GM18870 (cell line): ENCODE results near the gene HPCAL1.

Experiments used
- ATAC-seq: cut with Tn5 transposase; IDR thresholded peaks from one replicate; pipeline ENCODE4 v1.9.1; 2021; ENCODE audit warnings: moderate library complexity; ENCODE audit not compliant: unreplicated experiment

Gene HPCAL1

GRCh38 chr2:10269291-10269690 lies 33.4 kb upstream of the HPCAL1 start:
- ATAC-seq, result no peak

GRCh38 chr2:10269711-10270610 lies 32.7 kb upstream of the HPCAL1 start:
- ATAC-seq, result no peak

- ATAC-seq, result no peak
Observed at GRCh38 chr2:10271509-10271908, 31.2 kb upstream of the HPCAL1 start.

- no peak for ATAC-seq
Observed at GRCh38 chr2:10271946-10272345, 30.8 kb upstream of the HPCAL1 start.

- no peak for ATAC-seq
Observed at GRCh38 chr2:10272464-10272863, 30.2 kb upstream of the HPCAL1 start.

GRCh38 chr2:10273215-10274175 lies 29.2 kb upstream of the HPCAL1 start:
- no peak for ATAC-seq

GRCh38 chr2:10274376-10274775 lies 28.3 kb upstream of the HPCAL1 start:
- no peak for ATAC-seq

GRCh38 chr2:10274983-10275802 lies 27.5 kb upstream of the HPCAL1 start:
- ATAC-seq, result no peak

- ATAC-seq, result no peak
Observed at GRCh38 chr2:10276481-10277292, 26.0 kb upstream of the HPCAL1 start.

GRCh38 chr2:10277293-10278028 lies 25.2 kb upstream of the HPCAL1 start:
- no peak for ATAC-seq

- no peak for ATAC-seq
Observed at GRCh38 chr2:10278029-10278762, 24.5 kb upstream of the HPCAL1 start.

- no peak for ATAC-seq
Observed at GRCh38 chr2:10278763-10279471, 23.8 kb upstream of the HPCAL1 start.

GRCh38 chr2:10279472-10279870 lies 23.2 kb upstream of the HPCAL1 start:
- ATAC-seq, result no peak

GRCh38 chr2:10279946-10280463 lies 22.7 kb upstream of the HPCAL1 start:
- no peak for ATAC-seq

- ATAC-seq, result no peak
Observed at GRCh38 chr2:10281891-10282290, 20.8 kb upstream of the HPCAL1 start.

GRCh38 chr2:10282611-10283105 lies 20.0 kb upstream of the HPCAL1 start:
- no peak for ATAC-seq
